ENCODE results near the gene GSK3A.
A peak's percentile ranks its signal among the peaks of the same experiment; 100 is the strongest.

GSK3A gene

GRCh38 chr19:42199440-42200115 is 42.8 kb downstream of the GSK3A start:
- DNase-seq (ENCODE audit: low read depth) = no peak

- DNase-seq (ENCODE audit: low read depth) = no peak
These were observed 43.5 kb downstream of the GSK3A start for GRCh38 chr19:42198676-42199439.

- DNase-seq (ENCODE audit: low read depth) = peak; percentile 38
These were observed 45.0 kb downstream of the GSK3A start for GRCh38 chr19:42197375-42197817.

- DNase-seq (ENCODE audit: low read depth) = no peak
These were observed 46.1 kb downstream of the GSK3A start for GRCh38 chr19:42196011-42197001.

GRCh38 chr19:42193706-42194105 is 48.7 kb downstream of the GSK3A start:
- DNase-seq (ENCODE audit: low read depth) = peak; percentile 69

GRCh38 chr19:42193294-42193693 is 49.1 kb downstream of the GSK3A start:
- no peak for DNase-seq (ENCODE audit: low read depth)

- peak; percentile 67 for DNase-seq (ENCODE audit: low read depth)
These were observed 50.5 kb downstream of the GSK3A start for GRCh38 chr19:42191855-42192254.

GRCh38 chr19:42191330-42191729 is 51.1 kb downstream of the GSK3A start:
- no peak for DNase-seq (ENCODE audit: low read depth)

GRCh38 chr19:42189133-42189532 is 53.3 kb downstream of the GSK3A start:
- DNase-seq (ENCODE audit: low read depth) = peak; percentile 55

GRCh38 chr19:42188665-42189064 is 53.7 kb downstream of the GSK3A start:
- no peak for DNase-seq (ENCODE audit: low read depth)

GRCh38 chr19:42185277-42185676 is 57.1 kb downstream of the GSK3A start:
- DNase-seq (ENCODE audit: low read depth) = no peak

- DNase-seq (ENCODE audit: low read depth) = peak; percentile 84
These were observed 58.0 kb downstream of the GSK3A start for GRCh38 chr19:42184401-42184861.

Data from amniotic epithelial cell (primary cell).